ENCODE results near the gene GOLGA6B.
"Not testable (repeated sequence)": the region's sequence is repeated elsewhere in the genome, so short reads cannot be mapped to it uniquely, and the experiment has no call there.

Gene GOLGA6B

GRCh38 chr15:72639759-72640483 lies 14.6 kb upstream of the GOLGA6B start:
- DNase-seq (ENCODE audit: low spot score in 2 of 2); H3K27ac Mint-ChIP-seq; H3K36me3 Mint-ChIP-seq; H3K9me3 Mint-ChIP-seq; H3K4me3 Mint-ChIP-seq; H3K4me1 Mint-ChIP-seq: not testable (repeated sequence)
- peak; percentile 1 for ATAC-seq

- not testable (repeated sequence) for H3K27ac Mint-ChIP-seq; H3K36me3 Mint-ChIP-seq; DNase-seq (ENCODE audit: low spot score in 2 of 2); H3K4me3 Mint-ChIP-seq; H3K4me1 Mint-ChIP-seq; H3K9me3 Mint-ChIP-seq; ATAC-seq
Observed at GRCh38 chr15:72642271-72642670, 12.2 kb upstream of the GOLGA6B start.

GRCh38 chr15:72648631-72649253 lies 5.8 kb upstream of the GOLGA6B start:
- H3K4me1 Mint-ChIP-seq; ATAC-seq; H3K4me3 Mint-ChIP-seq; H3K27ac Mint-ChIP-seq; DNase-seq (ENCODE audit: low spot score in 2 of 2); H3K36me3 Mint-ChIP-seq; H3K9me3 Mint-ChIP-seq: not testable (repeated sequence)

- not testable (repeated sequence) for H3K4me1 Mint-ChIP-seq; H3K4me3 Mint-ChIP-seq; H3K36me3 Mint-ChIP-seq; ATAC-seq; H3K9me3 Mint-ChIP-seq; H3K27ac Mint-ChIP-seq; DNase-seq (ENCODE audit: low spot score in 2 of 2)
Observed at GRCh38 chr15:72656014-72656413, 1.5 kb downstream of the GOLGA6B start.

GRCh38 chr15:72661081-72661480 lies 6.6 kb downstream of the GOLGA6B start:
- DNase-seq (ENCODE audit: low spot score in 2 of 2); H3K27ac Mint-ChIP-seq; H3K36me3 Mint-ChIP-seq; H3K9me3 Mint-ChIP-seq; H3K4me1 Mint-ChIP-seq; ATAC-seq; H3K4me3 Mint-ChIP-seq: not testable (repeated sequence)

- H3K4me3 Mint-ChIP-seq; DNase-seq (ENCODE audit: low spot score in 2 of 2); H3K9me3 Mint-ChIP-seq; H3K4me1 Mint-ChIP-seq; H3K36me3 Mint-ChIP-seq; ATAC-seq; H3K27ac Mint-ChIP-seq: not testable (repeated sequence)
Observed at GRCh38 chr15:72663931-72664330, 9.4 kb downstream of the GOLGA6B start.

- H3K36me3 Mint-ChIP-seq; H3K4me1 Mint-ChIP-seq; DNase-seq (ENCODE audit: low spot score in 2 of 2); H3K4me3 Mint-ChIP-seq; H3K9me3 Mint-ChIP-seq; H3K27ac Mint-ChIP-seq; ATAC-seq: not testable (repeated sequence)
Observed at GRCh38 chr15:72665706-72666105, 11.2 kb downstream of the GOLGA6B start.

GRCh38 chr15:72669803-72670202 lies 15.3 kb downstream of the GOLGA6B start:
- H3K36me3 Mint-ChIP-seq; H3K27ac Mint-ChIP-seq; H3K9me3 Mint-ChIP-seq; DNase-seq (ENCODE audit: low spot score in 2 of 2); H3K4me1 Mint-ChIP-seq; H3K4me3 Mint-ChIP-seq; ATAC-seq: not testable (repeated sequence)

GRCh38 chr15:72670656-72671352 lies 16.3 kb downstream of the GOLGA6B start:
- not testable (repeated sequence) for H3K27ac Mint-ChIP-seq, H3K36me3 Mint-ChIP-seq, H3K4me1 Mint-ChIP-seq, H3K9me3 Mint-ChIP-seq
- H3K4me3 Mint-ChIP-seq = peak overlapping the region; percentile 67
- DNase-seq (ENCODE audit: low spot score in 2 of 2) = peak; percentile 66 to 87
- ATAC-seq = peak; percentile 96

GRCh38 chr15:72671525-72671924 lies 17.0 kb downstream of the GOLGA6B start:
- H3K4me3 Mint-ChIP-seq = no peak overlapping the region
- H3K4me1 Mint-ChIP-seq = peaks cover 8% of the 10 kb centered on the region
- no peaks in the 10 kb centered on the region for H3K36me3 Mint-ChIP-seq
- no peak overlapping the region for H3K27ac Mint-ChIP-seq
- no peaks in the 10 kb centered on the region for H3K9me3 Mint-ChIP-seq
- DNase-seq (ENCODE audit: low spot score in 2 of 2) (no peak), ATAC-seq (no peak)

- H3K36me3 Mint-ChIP-seq = peaks cover 5% of the 10 kb centered on the region
- DNase-seq (ENCODE audit: low spot score in 2 of 2) (no peak), ATAC-seq (no peak)
- no peaks in the 10 kb centered on the region for H3K4me1 Mint-ChIP-seq
- no peaks in the 10 kb centered on the region for H3K9me3 Mint-ChIP-seq
- H3K4me3 Mint-ChIP-seq = no peak overlapping the region
- H3K27ac Mint-ChIP-seq = no peak overlapping the region
Observed at GRCh38 chr15:72676838-72677237, 22.3 kb downstream of the GOLGA6B start.

GRCh38 chr15:72680931-72681330 lies 26.4 kb downstream of the GOLGA6B start:
- H3K4me1 Mint-ChIP-seq = no peaks in the 10 kb centered on the region
- DNase-seq (ENCODE audit: low spot score in 2 of 2) (no peak), ATAC-seq (no peak)
- peaks cover 5% of the 10 kb centered on the region for H3K36me3 Mint-ChIP-seq
- no peak overlapping the region for H3K4me3 Mint-ChIP-seq
- no peak overlapping the region for H3K27ac Mint-ChIP-seq
- no peaks in the 10 kb centered on the region for H3K9me3 Mint-ChIP-seq

GRCh38 chr15:72682772-72683171 lies 28.3 kb downstream of the GOLGA6B start:
- no peaks in the 10 kb centered on the region for H3K9me3 Mint-ChIP-seq
- H3K36me3 Mint-ChIP-seq = peaks cover 5% of the 10 kb centered on the region
- H3K27ac Mint-ChIP-seq = peak overlapping the region; percentile 59
- ATAC-seq (no peak), DNase-seq (ENCODE audit: low spot score in 2 of 2) (no peak)
- peaks cover 7% of the 10 kb centered on the region for H3K4me1 Mint-ChIP-seq
- H3K4me3 Mint-ChIP-seq = no peak overlapping the region

- no peak for ATAC-seq
- Mint-ChIP-seq H3K27ac (peak overlapping the region; percentile 99), H3K4me1 (peaks cover 7% of the 10 kb centered on the region), H3K9me3 (no peaks in the 10 kb centered on the region), H3K36me3 (no peaks in the 10 kb centered on the region), H3K4me3 (peak overlapping the region; percentile 98)
- DNase-seq (ENCODE audit: low spot score in 2 of 2) = no peak
Observed at GRCh38 chr15:72685301-72685924, 30.9 kb downstream of the GOLGA6B start.

- Mint-ChIP-seq H3K4me1 (peaks cover 7% of the 10 kb centered on the region), H3K9me3 (no peaks in the 10 kb centered on the region), H3K4me3 (peak within 1 kb of the TSS; percentile 98), H3K36me3 (no peaks in the 10 kb centered on the region), H3K27ac (peak within 1 kb of the TSS; percentile 99)
- DNase-seq (ENCODE audit: low spot score in 2 of 2) (peak; percentile 73 to 93), ATAC-seq (peak; percentile 98)
Observed at GRCh38 chr15:72685925-72686794, 31.7 kb downstream of the GOLGA6B start, which contains the start of the genes BBS4 and HIGD2B. Gene BBS4 (plus strand): TSS chr15:72686207. CDS start chr15:72686228, 21 bp downstream. Gene HIGD2B (minus strand): TSS chr15:72686182. CDS start chr15:72676374, 9,808 bp downstream.
